Skeletal muscle cell (primary cell): ENCODE measurements around the gene NPTN.

ENCODE experiments used
- DNase-seq: peaks from one replicate; pipeline ENCODE4 v3.0.0-alpha.2; 2010; ENCODE audit warnings: low read depth
- H3K4me3 ChIP-seq: 2 replicates; pipeline ENCODE4 v1.5.1; 2011; ENCODE audit warnings: low read depth, mild to moderate bottlenecking, control low read depth, low read length, moderate library complexity

The NPTN gene

DNA sequence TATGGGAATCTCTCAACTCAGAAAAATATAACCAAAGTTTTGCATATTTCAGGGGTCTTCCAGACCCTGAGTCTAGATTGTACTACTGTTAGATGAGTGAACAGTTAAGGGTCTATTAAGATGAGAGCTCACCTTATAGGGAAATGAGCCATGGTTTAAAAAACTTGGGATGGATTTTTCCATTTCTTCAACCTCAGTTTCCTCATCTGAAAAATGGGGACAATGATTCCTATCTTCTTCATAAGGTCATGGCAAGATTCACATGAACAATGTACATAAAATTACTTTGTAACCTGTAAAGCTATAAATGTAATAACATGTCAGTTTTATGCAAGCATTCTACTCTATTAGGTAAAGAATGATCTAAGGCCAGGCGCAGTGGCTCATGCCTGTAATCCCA is 28.7 kb downstream of the NPTN start:
- no peak for DNase-seq
- no peak overlapping the region for H3K4me3 ChIP-seq

DNA sequence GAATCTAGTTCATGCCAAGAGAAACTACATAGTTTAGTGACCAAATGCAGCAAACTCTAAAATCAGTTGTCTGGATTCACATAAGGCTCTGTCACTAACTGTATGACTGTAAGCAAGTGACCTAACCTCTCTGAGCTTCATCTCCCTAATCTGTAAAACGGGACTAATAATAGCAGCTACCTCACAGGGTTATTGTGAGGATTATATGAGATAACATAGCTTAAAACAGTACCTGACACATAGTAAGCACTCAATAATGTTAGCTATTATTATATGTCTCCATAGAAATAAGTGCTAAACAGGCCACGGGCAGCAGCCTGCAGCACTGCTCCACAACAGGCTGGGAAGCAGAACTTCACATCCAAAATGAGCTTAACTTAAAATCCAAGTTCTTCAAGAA is 30.2 kb downstream of the NPTN start:
- H3K4me3 ChIP-seq = no peak overlapping the region
- no peak for DNase-seq

DNA sequence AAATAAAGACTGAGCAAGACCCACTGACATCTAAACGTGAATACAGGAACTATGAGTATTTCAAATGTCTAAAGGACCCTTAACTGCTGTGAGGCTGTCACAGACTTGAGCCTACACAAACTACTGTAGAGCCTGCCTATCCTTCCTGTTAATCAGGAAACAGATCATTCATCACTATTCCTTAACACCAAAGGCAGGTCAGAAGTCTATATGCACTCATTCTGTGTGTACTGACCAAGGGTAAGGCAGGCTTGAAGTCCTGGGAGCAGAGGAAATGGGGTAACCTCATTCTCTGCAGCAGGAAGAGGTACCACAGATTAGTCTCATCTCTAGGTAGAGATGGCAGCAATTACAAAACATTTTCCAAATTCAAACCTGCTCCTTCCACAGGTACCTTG is 30.7 kb downstream of the NPTN start:
- DNase-seq = no peak
- H3K4me3 ChIP-seq = no peak overlapping the region

DNA sequence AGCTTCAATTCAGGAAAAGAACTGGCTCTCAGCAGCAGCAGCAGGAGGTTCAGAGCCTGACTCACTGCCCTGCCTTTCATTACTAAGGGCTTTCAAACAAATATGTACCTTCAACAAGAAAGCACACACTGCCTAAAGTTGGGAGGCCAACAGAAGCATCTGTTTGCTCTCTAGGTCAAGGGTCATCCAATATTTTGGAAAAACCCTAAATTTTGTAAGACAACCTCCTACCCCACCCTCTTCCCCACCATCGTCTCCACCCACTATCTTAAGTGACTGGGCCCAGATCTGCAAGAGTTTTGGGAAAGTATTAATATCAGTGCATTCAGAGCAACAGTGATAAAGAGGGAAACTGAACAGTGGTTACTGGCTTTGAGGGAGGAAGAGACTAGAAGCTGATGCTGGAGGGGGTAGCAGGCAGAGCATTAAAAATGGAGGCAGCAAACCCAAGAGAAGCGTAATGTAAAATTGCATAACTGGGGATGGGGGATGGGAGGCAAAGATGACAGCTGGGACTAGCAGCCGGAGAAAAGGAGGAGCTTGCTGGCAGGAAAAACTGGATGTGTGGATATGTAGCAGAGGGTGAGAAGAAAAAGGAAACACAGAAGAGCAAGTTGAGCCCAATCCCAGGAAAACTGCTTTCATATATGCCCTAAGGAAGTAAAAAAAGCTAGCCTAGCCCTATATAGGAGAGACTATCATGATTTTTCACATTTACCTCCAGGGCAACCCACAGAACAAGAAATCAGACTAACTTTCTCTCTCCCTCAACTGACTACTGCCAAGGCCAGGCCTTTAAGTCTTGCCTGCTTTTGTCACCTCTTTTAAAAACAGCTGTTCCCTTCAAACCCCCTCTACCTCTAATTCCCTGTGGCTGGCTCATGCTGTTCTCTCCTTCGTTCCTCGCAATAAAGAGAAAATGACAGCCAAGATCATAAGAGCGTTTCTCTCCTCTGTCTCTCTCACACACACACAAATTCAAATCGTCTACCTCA is 31.4 kb downstream of the NPTN start:
- H3K4me3 ChIP-seq = peak overlapping the region; percentile 13
- no peak for DNase-seq

DNA sequence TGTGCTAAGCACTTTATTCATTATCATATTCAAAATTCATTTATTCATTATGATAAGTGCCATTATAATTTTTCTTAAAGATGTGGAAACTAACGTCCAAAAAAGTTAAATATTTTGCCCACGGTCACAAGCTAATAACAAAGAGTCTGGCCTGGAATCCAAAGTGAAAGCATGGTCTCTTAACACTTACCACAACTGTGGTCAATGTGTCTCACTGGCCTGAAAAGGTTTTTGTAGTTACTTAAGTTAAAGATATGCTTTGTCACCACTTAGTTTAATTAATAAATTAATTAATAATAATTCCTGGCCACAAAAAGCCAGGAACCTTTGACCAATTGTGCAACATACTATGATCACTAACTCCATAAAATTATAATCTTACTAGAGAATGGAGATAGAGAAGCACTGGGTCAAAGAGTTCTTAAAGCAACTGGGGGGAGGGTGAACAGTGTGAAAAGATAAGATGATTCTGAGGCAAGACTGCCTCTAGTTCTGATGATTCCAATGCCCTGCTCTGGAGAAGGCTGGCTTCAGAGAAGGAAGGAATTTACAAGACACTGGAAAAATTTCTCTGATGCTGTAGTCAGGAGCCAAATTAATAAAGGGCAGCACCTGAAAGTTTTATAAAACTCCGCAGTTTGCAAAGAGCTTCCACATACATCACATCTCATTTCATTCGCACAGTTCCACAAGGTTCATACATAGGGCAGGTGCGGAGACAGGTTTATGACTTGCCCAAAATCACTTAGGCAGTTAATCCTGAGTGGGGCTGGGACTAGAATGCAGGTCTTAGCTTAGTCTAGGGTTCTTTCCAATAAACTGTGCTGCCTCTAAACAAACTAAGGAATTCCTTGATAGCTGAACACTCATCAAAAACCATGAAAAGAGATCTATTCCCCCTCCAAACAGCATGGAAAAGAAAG is 32.5 kb downstream of the NPTN start:
- no peak overlapping the region for H3K4me3 ChIP-seq
- no peak for DNase-seq

DNA sequence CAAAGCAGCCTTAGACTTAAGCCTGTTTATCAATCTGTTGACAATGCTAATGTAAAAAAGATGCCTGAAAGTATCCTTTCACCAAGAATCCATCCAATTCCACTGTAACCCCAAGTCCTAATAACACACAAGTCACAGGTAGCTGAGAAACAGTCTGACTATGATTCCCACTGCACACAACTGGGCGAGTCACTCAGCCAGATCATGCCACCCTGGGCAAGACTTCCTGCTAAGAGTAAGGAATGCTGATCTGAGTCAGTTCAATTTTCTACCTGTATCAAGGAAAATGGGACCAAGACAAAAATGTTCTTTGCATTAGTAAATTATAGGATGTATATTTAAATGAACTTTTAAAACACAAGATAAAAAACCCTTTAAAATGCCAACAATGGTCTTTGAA is 33.3 kb downstream of the NPTN start:
- H3K4me3 ChIP-seq = no peak overlapping the region
- no peak for DNase-seq

DNA sequence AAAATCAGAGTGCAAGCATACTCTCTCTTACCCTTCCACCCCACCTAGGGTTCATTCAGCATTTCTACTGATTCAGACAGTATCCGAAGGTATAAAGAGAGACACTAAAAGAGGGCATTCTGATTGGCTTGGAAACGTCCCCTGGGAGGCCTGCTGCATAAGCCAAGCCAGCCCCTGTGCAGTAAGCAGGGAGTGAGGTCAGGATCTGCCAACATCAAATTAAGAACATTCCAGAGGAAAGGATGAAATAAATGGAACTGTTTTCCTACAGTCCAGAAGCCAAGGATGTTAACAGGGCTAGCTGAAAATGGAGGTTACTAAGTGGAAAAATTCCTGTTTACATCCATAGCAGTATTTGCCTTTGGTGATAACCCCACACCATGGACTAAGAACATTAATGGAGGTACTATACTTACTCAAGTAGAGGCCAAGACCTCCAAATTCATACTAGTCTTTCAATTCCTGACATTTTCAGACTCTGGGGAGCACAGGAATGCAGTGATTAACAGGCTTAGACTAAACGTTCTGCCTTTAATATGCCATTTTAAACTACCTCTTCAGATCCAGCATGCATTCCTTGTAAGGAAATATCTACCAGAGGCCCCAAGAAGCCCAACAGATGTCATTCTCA is 34.5 kb downstream of the NPTN start:
- H3K4me3 ChIP-seq = no peak overlapping the region
- DNase-seq = no peak

DNA sequence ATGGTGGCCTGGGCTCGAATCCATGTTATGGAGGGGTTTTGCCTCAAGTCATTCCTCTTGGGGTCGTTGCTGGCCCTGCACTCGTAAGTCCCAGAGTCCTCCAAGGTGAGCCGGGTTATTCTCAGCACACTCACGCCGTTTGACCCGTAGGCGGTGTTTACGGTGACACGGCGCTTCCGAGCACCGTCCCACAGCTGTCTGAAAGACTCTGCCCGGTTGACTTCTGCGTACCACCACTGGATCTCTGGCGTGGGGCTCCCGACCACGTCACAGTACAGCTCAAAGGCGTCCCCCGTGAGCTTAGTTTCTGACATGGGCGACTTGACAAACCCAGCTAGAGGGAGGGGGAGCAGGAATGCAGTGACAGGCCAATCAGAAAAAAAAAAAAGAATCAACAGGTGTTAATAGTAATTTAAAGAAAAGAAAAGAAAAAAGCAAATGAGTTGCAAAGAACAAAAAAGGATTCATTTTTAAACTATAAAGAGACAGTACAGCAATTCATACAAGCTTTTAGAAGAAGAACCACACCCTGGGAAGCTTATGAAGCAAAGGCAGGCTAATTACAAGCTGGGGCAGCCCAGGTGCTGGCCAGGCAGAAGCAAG is 36.1 kb downstream of the NPTN start:
- H3K4me3 ChIP-seq = no peak overlapping the region
- DNase-seq = no peak

DNA sequence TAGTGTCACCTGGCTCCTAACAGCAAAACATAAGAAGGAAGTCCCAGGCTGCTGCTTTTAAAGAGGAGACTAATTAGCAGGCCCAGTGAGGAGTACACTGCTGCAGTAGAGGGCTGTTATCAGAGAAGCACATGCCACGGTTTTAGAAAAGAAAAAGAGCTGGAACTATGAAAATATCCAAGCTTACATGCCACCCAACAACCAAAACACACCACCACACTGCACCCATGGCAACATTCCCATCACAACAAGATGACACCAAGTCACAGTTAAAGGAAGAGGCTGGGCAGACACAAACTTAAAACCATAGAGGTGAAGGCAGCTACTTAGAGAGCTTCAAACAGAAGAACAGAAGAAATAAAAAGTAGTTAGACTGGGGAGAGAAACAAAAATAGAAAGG is 37.0 kb downstream of the NPTN start:
- DNase-seq = no peak
- H3K4me3 ChIP-seq = no peak overlapping the region

DNA sequence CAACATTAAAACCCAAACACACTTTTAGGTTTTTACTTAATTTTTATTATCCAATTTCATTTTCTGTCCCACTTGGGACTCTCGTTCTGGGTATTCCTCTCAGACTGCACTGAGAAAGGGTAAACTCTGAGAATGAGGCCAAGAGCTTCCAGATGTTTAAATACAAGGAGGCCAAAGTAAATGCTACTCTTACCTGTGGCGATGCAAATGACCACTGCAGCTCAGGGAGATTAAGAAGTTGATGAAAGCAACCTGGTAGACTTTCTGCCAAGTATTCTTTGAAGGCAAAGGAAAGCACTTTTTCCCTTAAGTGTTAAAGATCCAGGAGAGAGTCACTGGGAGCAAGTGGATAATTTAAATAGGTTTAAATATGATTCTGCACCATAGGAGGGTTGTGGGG is 39.1 kb downstream of the NPTN start:
- DNase-seq = no peak
- no peak overlapping the region for H3K4me3 ChIP-seq

DNA sequence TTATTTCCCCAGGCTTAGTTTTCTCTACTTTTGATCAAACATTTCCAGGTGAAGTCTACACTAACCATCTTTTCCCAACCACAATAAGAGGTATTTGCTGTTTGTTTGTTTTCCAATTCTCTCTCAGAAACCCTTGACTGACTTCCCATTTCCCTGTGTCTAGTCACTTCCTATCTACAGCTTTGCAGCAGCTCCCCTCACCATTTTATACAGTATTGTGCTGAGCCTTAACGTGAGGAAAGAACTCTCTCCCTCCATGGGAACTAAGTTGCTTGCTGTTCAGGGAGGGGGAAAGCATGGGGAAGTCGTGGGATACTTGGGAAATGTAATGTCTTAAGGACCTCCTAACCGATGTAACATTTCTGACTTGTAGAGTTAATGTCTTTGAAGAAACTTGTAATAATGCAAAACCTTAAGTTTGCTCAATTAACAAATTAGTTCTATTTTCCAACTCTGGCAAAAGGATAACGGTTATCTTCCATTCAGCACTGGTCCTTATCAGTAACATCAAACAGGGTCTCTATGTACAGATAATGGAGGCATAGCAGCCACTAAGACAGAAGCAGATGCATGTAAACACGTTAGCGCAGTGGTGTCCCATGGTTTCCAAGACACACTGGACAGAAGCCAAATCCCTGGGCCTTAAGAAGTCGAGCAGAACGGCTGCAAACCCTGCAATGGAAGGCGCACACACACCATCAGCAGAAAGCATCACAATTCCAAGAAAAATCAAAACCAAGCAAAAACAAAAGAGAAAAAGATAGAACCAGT is 39.7 kb downstream of the NPTN start:
- no peak for DNase-seq
- H3K4me3 ChIP-seq = no peak overlapping the region

DNA sequence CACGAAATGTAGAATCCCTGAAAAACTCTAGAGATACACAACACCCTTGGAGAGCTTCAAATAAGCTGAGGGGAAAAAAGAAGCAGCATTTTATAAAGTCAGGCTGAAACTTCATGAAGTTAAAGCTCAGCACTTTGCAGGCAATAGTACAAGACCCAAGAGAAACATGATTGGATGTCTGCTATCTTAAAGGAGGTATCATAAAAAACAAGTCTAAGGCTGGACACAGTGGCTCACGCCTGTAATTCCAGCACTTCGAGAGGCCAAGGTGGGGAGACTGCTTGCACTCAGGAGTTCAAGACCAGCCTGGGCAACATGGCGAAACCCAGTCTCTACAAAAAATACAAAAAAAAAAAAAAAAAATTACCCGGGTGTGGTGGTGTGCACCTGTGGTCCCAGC is 42.9 kb downstream of the NPTN start:
- no peak overlapping the region for H3K4me3 ChIP-seq
- no peak for DNase-seq

DNA sequence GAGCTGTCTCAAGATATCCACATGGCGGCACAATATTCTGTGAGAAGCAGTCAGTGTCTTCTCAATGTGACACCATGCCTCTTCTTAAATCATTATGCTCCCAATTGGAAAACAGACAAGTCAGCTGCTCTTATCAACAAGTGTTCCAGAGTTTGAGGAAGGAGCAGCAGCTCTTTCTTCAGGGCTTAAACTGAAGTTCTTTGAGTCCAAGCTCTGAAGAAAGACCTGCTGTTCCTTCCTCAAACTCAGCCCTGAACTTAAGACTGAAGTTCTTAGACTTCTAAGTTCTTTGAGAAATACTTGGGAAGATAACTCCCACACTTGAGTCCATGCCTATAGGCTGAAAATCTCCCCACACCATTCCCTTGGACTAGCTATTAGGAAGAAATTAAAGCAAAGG is 43.4 kb downstream of the NPTN start:
- no peak overlapping the region for H3K4me3 ChIP-seq
- DNase-seq = no peak

DNA sequence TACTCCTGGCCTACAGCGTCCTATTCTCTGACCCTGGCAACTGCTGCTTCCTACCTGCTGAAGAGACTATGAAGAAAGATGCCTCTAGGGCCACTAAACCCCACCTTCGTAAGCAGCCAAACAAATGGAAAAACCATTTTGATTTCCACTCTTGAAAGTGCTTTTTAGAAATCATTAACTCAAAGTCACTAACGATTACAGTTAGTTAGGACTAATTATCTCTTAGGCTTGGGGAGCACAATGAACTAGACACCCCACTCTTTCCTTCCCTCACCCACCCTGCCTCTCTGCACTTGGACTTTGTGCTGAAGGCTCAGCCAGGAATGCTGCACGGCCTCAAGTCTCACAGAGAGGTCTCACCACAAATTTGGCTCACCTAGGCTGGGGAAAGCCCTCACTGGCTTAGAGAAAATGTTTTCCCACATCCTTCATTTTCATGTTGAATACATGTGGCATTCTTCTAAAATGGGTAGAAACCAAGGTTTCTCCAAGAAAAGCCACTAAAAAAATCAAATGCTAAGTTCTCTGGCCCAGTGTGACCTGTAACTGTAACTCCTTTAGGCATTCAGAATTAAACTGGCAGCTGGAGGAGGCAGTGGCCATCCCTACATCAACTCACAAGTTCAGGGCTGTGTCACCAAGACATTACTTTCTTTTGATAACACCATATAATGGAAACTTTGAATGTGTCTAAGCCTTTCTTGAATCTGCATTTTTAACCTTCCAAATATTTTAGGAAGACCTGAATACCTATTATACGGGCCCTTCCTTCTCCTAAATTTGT is 47.1 kb downstream of the NPTN start:
- DNase-seq = no peak
- H3K4me3 ChIP-seq = no peak overlapping the region

DNA sequence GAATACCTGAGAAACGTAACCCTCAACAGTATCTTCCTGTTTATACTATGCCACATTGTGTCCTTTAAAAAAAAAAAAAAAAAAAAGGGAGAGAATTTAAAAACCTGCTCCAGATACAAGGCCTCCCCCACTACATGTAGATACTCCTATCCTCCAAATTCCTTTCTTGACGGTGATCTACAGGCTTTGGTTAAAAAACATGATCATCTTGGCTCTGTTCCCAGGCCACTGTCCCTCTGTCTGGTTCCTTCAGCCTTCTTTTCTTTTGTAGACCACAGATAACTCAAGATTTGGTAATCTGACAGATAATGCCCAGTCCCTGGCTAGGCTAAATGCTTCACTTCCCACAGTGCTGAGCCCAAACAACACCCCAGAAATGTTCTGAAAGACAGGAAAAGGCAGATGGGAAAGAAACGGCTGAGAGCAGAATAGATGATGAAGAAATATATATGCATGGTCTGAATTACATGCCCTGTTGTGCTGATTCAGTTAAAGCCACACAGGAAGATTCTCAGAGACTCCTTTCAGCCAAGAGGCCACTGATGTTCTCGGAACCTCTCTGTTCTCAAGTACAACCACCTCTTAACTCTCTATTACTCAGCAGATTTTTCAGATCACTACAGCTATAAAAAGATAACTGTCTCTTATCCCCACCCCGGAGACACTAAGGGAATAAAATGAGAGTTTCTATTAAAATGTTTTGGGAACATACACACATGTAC is 48.3 kb downstream of the NPTN start:
- DNase-seq = no peak
- H3K4me3 ChIP-seq = no peak overlapping the region

DNA sequence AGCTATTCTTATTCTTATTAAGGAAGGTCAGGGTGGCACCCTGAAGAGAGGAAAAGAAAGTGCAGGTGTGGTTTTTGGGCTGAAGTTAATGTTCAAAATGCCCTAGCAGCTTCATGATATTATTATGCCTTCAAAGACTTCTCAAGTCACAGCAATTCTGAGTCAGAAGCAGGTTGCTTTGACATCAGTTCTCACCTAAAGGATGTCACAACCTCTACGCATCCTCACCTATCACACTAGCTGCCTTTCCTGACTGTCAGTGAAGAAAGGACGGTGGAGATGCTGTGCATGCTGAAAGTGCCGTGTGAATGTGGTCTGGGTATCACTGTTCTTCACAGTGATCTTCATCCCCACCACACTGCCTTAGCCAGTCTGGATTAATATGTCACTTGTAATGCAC is 49.6 kb downstream of the NPTN start:
- DNase-seq = no peak
- no peak overlapping the region for H3K4me3 ChIP-seq

DNA sequence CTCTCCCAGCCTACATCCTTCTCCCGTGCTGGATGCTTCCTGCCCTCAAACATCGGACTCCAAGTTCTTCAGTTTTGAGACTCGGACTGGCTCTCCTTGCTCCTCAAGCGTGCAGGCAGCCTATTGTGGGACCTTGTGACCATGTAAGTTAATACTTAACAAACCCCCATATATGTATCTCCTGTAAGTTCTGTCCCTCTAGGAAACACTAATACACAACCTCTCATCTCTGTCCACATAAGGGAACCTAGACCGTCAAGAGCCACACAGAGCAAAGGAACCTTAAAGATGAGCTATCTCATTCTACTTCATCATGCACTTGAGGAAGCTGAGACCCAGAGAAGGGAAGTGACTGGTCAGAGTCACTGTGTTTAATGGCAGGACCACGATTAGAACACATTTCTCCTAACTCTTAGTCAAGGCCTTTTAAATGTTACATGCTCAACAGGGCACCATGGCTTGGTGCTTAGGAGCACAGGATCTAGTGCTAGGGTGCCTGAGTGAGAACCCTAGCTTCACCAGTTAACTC is 50.3 kb downstream of the NPTN start:
- H3K4me3 ChIP-seq = no peak overlapping the region
- no peak for DNase-seq
